D721Med (cell line): Measurements from ENCODE around the gene USPL1.
A peak's percentile ranks its signal among the peaks of the same experiment; 100 is the strongest.

Experiments used
- DNase-seq: peaks from one replicate; pipeline ENCODE4 v3.0.0; 2011; ENCODE audit warnings: low spot score; ENCODE audit not compliant: insufficient read length
- FAIRE-seq: peaks from 2 replicates; lab custom pipeline; 2011; peaks lifted over from hg19 to GRCh38; lab: Jason Lieb, UNC
- CTCF ChIP-seq: IDR thresholded peaks from 2 replicates; pipeline ENCODE4 v1.5.1; 2012; ENCODE audit warnings: mild to moderate bottlenecking, control low read depth; ENCODE audit not compliant: insufficient read depth; ENCODE audit errors: missing control alignments

The USPL1 gene

GRCh38 chr13:30696278-30697176, 78.8 kb downstream of the USPL1 start:
- TF ChIP-seq CTCF = no peak
- DNase-seq (no peak), FAIRE-seq (no peak)

GRCh38 chr13:30697177-30697953, 79.6 kb downstream of the USPL1 start:
- TF ChIP-seq CTCF = no peak
- DNase-seq (no peak), FAIRE-seq (no peak)

GRCh38 chr13:30697996-30698401, 80.3 kb downstream of the USPL1 start:
- no peak for FAIRE-seq
- no peak for TF ChIP-seq CTCF

GRCh38 chr13:30698488-30699005, 80.8 kb downstream of the USPL1 start:
- no peak for DNase-seq
- TF ChIP-seq CTCF = no peak
- no peak for FAIRE-seq

More at GRCh38 chr13:30697996-30698401, 80.3 kb downstream of the USPL1 start:
- no peak for DNase-seq

GRCh38 chr13:30700364-30700763, 82.6 kb downstream of the USPL1 start:
- no peak for DNase-seq
- TF ChIP-seq CTCF = no peak
- no peak for FAIRE-seq

GRCh38 chr13:30702006-30702405, 84.3 kb downstream of the USPL1 start:
- DNase-seq = no peak
- TF ChIP-seq CTCF = peak; percentile 2
- no peak for FAIRE-seq
